ENCODE data around the gene PDZD11. TPM values are rescaled to one million over a fixed set of nuclear protein-coding genes. Genes with fewer than 3 reads are reported as not detected.

Gene PDZD11
- total RNA-seq, 1 experiment from 2014 or later: 30.6 TPM

DNA sequence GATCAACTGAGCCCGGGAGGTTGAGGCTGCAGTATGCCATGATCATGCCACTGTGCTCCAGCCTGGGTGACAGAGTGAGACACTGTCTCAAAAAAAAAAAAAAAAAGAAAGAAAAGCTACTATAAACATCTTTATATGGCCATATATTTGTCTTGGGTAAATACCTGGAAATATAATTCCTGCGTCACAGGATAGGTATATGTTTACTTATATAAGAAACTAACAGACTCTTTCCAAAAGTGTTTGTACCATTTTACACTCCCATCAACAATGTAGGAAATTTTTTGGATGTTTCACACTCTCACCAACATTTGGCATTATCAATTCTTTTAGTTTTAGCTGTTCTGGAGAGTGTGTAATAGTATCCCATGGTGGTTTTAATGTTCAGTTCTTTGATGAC is 42.5 kb downstream of the PDZD11 start:
- Mint-ChIP-seq H3K27ac (no peak overlapping the region), H3K27me3 (ENCODE audit: low read depth) (no peaks in the 10 kb centered on the region), H3K4me1 (peaks cover 17% of the 10 kb centered on the region in 2 experiments), H3K4me3 (no peak overlapping the region), H3K9me3 (peaks cover 58 to 63% of the 10 kb centered on the region in 2 experiments), H3K36me3 (ENCODE audit: insufficient read depth in 1 of 3, low read depth in 3 of 3) (peaks cover 0 to 2% (median 0%) of the 10 kb centered on the region in 3 experiments; a peak in 1 of 7 replicates)
- Histone ChIP-seq H4K5ac (ENCODE audit: insufficient read length, low read depth, low read length) (no peak overlapping the region), H3K9ac (ENCODE audit: extremely low read depth, insufficient read length, low read length) (no peak overlapping the region), H3K23ac (ENCODE audit: insufficient read length, low read depth, low read length) (no peak overlapping the region), H3K9me3 (ENCODE audit: control insufficient read depth, low read depth, low read length) (peaks cover 5% of the 10 kb centered on the region), H3K23me2 (ENCODE audit: insufficient read length, low read depth, low read length, poor library complexity, severe bottlenecking) (no peaks in the 10 kb centered on the region), H2BK15ac (ENCODE audit: low read depth, low read length) (no peak overlapping the region), H3K79me2 (ENCODE audit: insufficient read depth, low read length) (no peaks in the 10 kb centered on the region), H3K4me2 (ENCODE audit: insufficient read depth, insufficient read length, low read length) (no peak overlapping the region), H2BK12ac (ENCODE audit: insufficient read length, low read depth, low read length) (no peak overlapping the region), H2AK5ac (ENCODE audit: insufficient read length, low read length) (no peak overlapping the region), H3K14ac (ENCODE audit: insufficient read depth, low read length) (no peak overlapping the region), H2BK20ac (ENCODE audit: low read depth, low read length, poor library complexity, severe bottlenecking) (no peak overlapping the region), H3K27ac (ENCODE audit: insufficient read length, low read depth, low read length) (no peak overlapping the region), H3K27me3 (ENCODE audit: insufficient read depth, low read length) (no peaks in the 10 kb centered on the region), H4K91ac (ENCODE audit: insufficient read length, low read depth, low read length) (no peak overlapping the region), H3K4me1 (ENCODE audit: insufficient read depth, low read length) (no peaks in the 10 kb centered on the region), H2AFZ (ENCODE audit: low read length) (no peak overlapping the region), H4K8ac (replicated peaks; ENCODE audit: insufficient read length, low read depth, low read length) (no peak overlapping the region), H3K79me1 (ENCODE audit: insufficient read depth, low read depth, low read length, poor library complexity, severe bottlenecking) (no peaks in the 10 kb centered on the region), H2BK120ac (ENCODE audit: low read depth, low read length, poor library complexity, severe bottlenecking) (no peak overlapping the region), H3T11ph (ENCODE audit: low read length) (no peak overlapping the region), H3K4ac (ENCODE audit: low read depth, low read length) (no peak overlapping the region), H3K56ac (ENCODE audit: insufficient read length, low read depth, low read length) (no peak overlapping the region), H4K20me1 (ENCODE audit: control insufficient read depth, insufficient read depth, insufficient read length) (no peaks in the 10 kb centered on the region), H3K18ac (ENCODE audit: insufficient read length, low read depth, low read length) (no peak overlapping the region), H2BK5ac (ENCODE audit: insufficient read length, low read length) (no peak overlapping the region)
- TF ChIP-seq, protein P1, sequence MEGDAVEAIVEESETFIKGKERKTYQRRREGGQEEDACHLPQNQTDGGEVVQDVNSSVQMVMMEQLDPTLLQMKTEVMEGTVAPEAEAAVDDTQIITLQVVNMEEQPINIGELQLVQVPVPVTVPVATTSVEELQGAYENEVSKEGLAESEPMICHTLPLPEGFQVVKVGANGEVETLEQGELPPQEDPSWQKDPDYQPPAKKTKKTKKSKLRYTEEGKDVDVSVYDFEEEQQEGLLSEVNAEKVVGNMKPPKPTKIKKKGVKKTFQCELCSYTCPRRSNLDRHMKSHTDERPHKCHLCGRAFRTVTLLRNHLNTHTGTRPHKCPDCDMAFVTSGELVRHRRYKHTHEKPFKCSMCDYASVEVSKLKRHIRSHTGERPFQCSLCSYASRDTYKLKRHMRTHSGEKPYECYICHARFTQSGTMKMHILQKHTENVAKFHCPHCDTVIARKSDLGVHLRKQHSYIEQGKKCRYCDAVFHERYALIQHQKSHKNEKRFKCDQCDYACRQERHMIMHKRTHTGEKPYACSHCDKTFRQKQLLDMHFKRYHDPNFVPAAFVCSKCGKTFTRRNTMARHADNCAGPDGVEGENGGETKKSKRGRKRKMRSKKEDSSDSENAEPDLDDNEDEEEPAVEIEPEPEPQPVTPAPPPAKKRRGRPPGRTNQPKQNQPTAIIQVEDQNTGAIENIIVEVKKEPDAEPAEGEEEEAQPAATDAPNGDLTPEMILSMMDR (conservative IDR thresholded peaks at IDR 0.05): no peak
- no CpG with 5 or more reads among the region's 2 CpGs for WGBS (ENCODE audit: extremely low coverage, insufficient read length, low lambda C conversion rate)
- no peak for DNase-seq
